GM21447 (cell line): ENCODE measurements around the gene MYRIP.
"Not testable (repeated sequence)": the region's sequence is repeated elsewhere in the genome, so short reads cannot be mapped to it uniquely, and the experiment has no call there.

Experiments
- ATAC-seq: cut with Tn5 transposase; IDR thresholded peaks from one replicate; pipeline ENCODE4 v1.9.1; 2021; ENCODE audit not compliant: unreplicated experiment

MYRIP gene

GRCh38 chr3:39809181-39809994 lies at the start of gene MYRIP:
TSS of gene MYRIP (plus strand) at chr3:39809609. CDS start at chr3:39900817, 91,208 bp downstream.
- peak; percentile 74 for ATAC-seq

DNA sequence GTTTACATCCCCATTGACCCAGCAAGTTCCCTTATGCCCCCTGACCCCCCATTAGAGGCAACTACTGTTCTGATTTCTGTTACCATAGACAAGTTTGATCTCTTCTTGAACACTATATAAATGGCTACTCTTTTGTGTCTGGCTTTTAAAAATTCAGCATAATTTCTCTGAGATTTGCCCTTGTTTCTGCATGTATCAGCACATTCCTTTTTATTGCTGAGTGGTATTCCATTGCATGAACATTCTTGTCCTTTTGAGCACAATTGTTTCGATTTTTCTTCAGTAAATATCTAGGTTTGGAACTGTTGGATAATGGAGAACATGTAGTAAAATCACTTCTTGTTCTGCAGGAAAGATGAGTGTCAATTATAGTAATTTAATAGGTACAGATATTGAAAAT lies 49.1 kb upstream of the MYRIP start:
- no peak for ATAC-seq

GRCh38 chr3:39762537-39763070 lies 46.8 kb upstream of the MYRIP start:
- no peak for ATAC-seq

DNA sequence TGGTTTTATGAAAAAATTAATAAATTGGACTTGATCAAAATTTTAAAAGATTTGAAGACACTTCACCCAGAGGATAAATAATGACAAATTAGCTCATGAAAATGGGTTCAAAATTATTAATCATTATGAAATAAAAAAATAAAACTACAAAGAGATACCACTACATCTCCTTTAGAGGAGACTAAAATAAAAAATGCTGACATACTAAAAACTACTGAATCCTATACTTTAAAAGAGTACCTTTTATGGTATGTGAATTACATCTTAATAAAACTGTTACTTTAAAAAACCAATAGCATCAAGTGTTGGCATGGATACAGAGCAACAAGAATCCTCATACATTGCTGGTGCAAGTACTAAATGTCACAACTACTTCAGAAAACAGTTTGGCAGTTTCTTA lies 46.0 kb upstream of the MYRIP start:
- ATAC-seq: no peak

DNA sequence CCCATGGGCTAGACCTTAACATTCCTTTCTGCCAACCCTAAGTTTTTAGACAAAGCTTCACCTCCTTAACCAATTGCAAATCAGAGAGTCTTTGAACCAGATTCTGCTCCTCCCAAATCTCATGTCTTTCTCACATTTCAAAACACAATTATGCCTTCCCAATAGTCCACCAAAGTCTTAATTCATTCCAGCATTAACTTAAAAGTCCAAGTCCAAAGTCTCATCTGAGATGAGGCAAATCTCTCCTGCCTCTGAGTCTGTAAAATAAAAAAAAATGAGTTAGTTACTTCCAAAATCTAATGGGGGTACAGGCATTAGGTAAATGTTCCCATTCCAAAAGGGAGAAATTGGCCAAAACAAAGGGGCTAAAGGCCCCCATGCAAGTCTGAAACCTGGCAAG lies 43.8 kb upstream of the MYRIP start:
- ATAC-seq: no peak

DNA sequence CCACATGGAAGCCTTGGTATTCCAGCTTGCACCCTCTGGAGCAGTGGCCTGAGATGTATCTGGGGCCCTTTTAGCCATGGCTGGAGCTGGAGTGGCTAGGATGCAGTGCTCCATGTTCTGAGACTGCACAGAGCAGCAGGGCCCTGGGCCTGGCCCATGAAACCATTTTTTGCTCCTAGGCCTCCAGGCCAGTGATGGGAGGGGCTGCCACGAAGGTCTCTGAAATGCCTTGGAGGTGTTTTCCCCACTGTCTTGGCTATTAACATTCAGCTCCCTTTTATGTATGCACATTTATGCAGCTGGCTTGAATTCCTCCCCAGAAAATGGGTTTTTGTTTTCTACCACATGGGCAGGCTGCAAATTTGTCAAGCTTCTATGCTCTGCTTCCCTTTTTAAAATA lies 43.0 kb upstream of the MYRIP start:
- ATAC-seq: no peak

DNA sequence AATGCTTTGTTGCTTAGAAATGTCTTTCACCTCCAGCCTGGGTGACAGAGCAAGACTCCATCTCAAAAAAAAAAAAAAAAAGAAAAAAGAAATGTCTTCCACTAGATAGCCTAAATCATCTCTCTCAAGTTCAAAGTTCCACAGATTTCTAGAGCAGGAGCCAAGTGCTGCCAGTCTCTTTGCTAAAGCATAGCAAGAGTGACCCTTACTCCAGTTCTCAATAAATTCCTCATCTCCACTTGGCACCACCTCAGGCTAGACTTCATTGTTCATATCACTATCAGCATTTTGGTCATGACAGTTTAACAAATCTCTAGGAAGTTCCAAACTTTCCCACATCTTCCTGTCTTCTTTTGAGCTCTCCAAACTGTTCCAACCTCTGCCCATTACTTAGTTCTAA lies 42.5 kb upstream of the MYRIP start:
- ATAC-seq: not testable (repeated sequence)

- not testable (repeated sequence) for ATAC-seq
These were observed 31.2 kb upstream of the MYRIP start for GRCh38 chr3:39778168-39778567.

DNA sequence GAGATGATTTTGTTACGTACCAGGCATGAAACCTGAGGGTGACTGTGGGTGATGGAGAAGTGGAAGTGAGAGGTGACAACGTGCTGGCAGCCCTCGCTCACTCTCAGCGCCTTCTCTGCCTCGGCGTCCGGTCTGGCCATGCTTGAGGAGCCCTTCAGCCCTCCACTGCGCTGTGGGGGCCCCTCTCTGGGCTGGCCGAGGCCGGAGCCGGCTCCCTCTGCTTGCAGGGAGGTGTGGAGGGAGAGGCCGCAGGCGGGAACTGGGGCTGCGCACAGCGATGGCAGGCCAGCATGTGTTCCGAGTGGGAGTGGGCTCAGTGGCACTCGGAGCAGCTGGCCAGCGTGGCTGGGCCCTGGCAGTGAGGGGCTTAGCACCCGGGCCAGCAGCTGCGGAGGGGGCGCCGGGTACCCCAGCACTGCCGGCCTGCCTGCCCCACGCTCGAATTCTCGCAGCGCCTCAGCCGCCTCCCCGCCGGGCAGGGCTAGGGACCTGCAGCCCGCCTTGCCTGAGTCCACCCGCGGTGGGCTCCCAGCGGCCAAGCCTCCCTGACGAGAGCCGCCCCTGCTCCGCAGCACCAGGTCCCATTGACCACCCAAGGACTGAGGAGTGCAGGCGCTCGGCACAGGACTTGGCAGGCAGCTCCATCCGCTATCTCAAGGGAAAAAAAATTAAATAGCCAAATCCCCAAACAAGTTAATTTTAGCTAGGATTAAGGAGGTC lies 29.7 kb upstream of the MYRIP start:
- ATAC-seq: no peak

- ATAC-seq: no peak
These were observed 29.1 kb upstream of the MYRIP start for GRCh38 chr3:39780352-39780751.

- ATAC-seq: no peak
These were observed 28.4 kb upstream of the MYRIP start for GRCh38 chr3:39781025-39781424.

DNA sequence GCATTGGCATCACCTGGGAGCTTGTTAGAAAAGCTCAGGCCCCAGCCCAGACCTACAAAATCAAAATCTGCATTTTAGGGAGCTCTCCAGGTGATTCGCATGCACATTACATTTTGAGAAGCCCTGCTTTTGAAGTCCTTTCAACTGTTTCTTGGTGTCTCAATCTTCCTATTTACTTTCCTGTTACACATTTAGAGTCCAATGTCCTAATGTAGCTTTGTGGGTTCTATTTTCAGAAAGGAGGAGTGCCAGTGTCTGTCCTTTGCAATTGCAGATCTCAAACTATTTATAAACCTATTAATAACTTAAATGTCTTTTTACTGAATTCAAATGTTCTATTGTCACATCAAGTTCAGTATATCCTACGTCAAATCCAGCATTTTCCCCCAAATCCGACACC lies 27.8 kb upstream of the MYRIP start:
- no peak for ATAC-seq

GRCh38 chr3:39783680-39784079 lies 25.7 kb upstream of the MYRIP start:
- ATAC-seq: no peak

DNA sequence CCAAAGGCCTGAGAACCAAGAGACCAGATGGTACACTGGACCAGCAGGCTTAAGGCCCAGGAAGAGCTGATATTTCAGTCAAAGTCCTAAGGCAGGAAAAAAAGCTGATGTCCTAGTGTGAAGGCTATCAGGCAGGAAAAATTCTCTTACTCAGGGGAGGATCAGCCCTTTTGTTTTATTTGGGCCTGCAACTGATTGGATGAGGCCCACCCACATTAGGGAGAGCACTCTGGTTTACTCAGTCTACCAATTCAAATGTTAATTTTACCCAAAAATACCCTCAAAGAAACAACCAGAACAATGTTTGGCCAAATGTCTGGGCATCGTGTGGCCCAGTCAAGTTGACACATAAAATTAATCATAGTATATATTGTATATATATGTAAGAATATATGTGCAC lies 24.5 kb upstream of the MYRIP start:
- ATAC-seq: no peak

GRCh38 chr3:39788128-39788883 lies 21.1 kb upstream of the MYRIP start:
- ATAC-seq: no peak

- no peak for ATAC-seq
These were observed 17.8 kb upstream of the MYRIP start for GRCh38 chr3:39791603-39792002.

DNA sequence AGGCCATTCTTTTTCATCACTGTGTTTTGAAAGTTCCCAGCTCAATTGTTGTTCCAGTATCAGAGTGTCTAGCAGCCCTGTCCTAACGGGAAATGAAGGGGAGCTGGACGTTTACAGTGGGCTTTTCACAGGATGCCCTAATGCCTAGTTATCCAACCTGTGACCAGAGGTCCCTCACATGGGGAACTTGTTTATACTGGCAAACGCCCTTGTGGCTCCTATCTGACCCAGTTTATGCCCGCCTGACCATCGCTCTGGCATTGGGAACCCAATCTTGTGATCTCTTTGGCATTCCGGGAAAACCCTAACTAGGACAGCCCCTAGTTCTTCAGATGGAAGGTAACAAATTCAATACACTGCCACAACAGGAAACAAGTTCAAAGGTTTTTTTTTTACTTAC lies 14.5 kb upstream of the MYRIP start:
- no peak for ATAC-seq

DNA sequence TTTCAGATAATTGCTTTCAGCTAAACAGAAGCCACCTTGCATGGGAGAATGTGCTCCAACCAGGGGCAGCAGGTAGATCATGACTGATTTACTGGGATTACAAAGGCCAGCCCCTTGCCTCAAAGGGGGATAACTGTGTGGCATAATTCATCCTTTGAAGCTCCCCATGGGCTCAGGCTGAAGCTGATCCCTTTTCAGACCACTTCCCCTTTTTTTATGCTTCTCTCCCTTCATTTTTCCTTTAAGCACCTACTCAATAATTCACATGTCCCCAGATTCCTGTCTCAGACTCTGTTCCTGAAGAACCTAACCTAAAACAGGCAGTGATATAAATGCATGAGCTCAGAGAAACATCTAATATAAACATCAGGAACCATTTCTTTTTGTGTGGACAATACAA lies 8.2 kb upstream of the MYRIP start:
- ATAC-seq: no peak

- not testable (repeated sequence) for ATAC-seq
These were observed 6.9 kb upstream of the MYRIP start for GRCh38 chr3:39802486-39802885.

DNA sequence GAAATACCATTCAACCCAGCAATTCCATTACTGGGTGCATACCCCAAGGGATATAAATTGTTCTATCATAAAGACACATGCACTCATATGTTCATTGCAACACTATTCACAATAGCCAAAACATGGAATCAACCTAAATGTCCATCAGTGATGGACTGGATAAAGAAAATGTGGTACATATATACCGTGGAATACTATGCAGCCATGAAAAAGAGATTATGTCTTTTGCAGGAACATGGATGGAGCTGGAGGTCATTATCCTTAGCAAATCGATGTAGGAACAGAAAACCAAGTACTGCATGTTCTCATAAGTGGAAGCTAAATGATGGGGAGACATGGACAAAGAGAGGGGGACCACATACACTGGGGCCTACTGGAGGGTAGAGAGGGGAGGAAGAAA lies 5.5 kb upstream of the MYRIP start:
- ATAC-seq: no peak

DNA sequence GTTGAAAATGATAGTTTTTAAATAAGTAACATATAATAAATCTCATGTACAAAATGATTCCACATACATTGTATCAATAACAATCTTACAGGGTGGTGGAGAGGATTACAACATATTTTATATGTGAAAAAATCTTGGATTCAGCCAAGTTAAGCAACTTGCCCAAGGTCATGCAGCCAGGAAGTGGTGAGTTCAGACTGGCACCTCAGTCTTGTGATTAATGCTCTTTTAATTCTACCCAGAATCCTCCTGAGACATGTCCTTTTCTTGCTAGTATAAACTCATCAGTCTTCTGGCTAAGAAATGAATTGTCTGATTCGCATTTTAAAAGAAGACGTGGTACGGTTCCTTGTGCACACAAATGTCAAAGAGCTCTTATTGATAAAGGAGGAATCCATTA lies 4.5 kb upstream of the MYRIP start:
- no peak for ATAC-seq
